IMR-90 (cell line): Measurements from ENCODE around the gene CASKIN1. TPM values are rescaled to one million over a fixed set of nuclear protein-coding genes. Genes with fewer than 3 reads are reported as not detected.

ENCODE experiments used
- ATAC-seq: fragments of 200-7000 bp; cut with Tn5 transposase; 2 replicates; pipeline ENCODE4 v1.9.1; 2020; ENCODE audit warnings: low read depth, mild to moderate bottlenecking, moderate library complexity
- BruUV-seq: library from RNA; stranded (reverse); fragments of 400-500 nt; replicated peaks from 2 replicates; lab custom pipeline; 2021; lab: Mats Ljungman, UMichigan
- CTCF ChIA-PET: fragments of 300-600 bp; formaldehyde crosslinking; extraction: SDS; loops from one replicate; lab custom pipeline; 2021; ENCODE audit warnings: antibody characterized with exemption; lab: Yijun Ruan, JAX
- POLR2A ChIA-PET: fragments of 300-600 bp; sonication (Branson Sonifier 250); formaldehyde crosslinking; loops from one replicate; lab custom pipeline; 2022; ENCODE audit warnings: antibody characterized with exemption; ENCODE audit not compliant: unreplicated experiment; lab: Charles Lee
- DNase-seq: peaks from one replicate; pipeline ENCODE4 v3.0.0; 2013
- H2AFZ ChIP-seq: replicated peaks from 2 replicates; pipeline ENCODE3; 2013; ENCODE audit warnings: low read length, mild to moderate bottlenecking; ENCODE audit not compliant: poor library complexity
- H2AK5ac ChIP-seq: 2 replicates; pipeline ENCODE4 v1.6.1; 2013; ENCODE audit warnings: low read depth, low read length, inconsistent platforms
- H2AK9ac ChIP-seq: replicated peaks from 2 replicates; pipeline ENCODE3; 2013; ENCODE audit warnings: mild to moderate bottlenecking, low read depth, low read length, moderate library complexity; ENCODE audit not compliant: poor library complexity
- H2BK120ac ChIP-seq: 2 replicates; pipeline ENCODE4 v1.6.1; 2013; ENCODE audit warnings: low read depth, low read length, inconsistent platforms
- H2BK15ac ChIP-seq: 3 replicates; pipeline ENCODE4 v1.6.1; 2013; ENCODE audit warnings: low read depth, low read length, inconsistent platforms
- H2BK20ac ChIP-seq: 2 replicates; pipeline ENCODE4 v1.6.1; 2013; ENCODE audit warnings: low read depth, mild to moderate bottlenecking, inconsistent platforms, low read length, moderate library complexity
- H2BK5ac ChIP-seq: 2 replicates; pipeline ENCODE4 v1.6.1; 2013; ENCODE audit warnings: mild to moderate bottlenecking, low read depth, low read length, inconsistent platforms; ENCODE audit not compliant: poor library complexity, severe bottlenecking
- H3K14ac ChIP-seq: replicated peaks from 2 replicates; pipeline ENCODE4 v1.6.1; 2013; ENCODE audit warnings: low read depth, low read length, inconsistent platforms
- H3K18ac ChIP-seq: 2 replicates; pipeline ENCODE4 v1.6.1; 2013; ENCODE audit warnings: low read depth, low read length, control low read depth
- H3K23ac ChIP-seq: 2 replicates; pipeline ENCODE4 v1.6.1; 2013; ENCODE audit warnings: low read depth, low read length, inconsistent platforms
- H3K27ac ChIP-seq: 2 replicates; pipeline ENCODE4 v1.5.1; 2013; ENCODE audit warnings: mild to moderate bottlenecking, control low read depth, low read length; ENCODE audit not compliant: insufficient read depth
- H3K27me3 ChIP-seq: 2 replicates; pipeline ENCODE4 v1.6.1; 2013; ENCODE audit warnings: low read length; ENCODE audit not compliant: control insufficient read depth, insufficient read depth
- H3K36me3 ChIP-seq: 2 replicates; pipeline ENCODE4 v1.6.1; 2013; ENCODE audit warnings: low read length, mixed read lengths; ENCODE audit not compliant: control insufficient read depth, insufficient read depth
- H3K4ac ChIP-seq: 2 replicates; pipeline ENCODE4 v1.6.1; 2013; ENCODE audit warnings: low read depth, low read length, inconsistent platforms
- H3K4me1 ChIP-seq: 2 replicates; pipeline ENCODE4 v1.6.1; 2013; ENCODE audit warnings: low read length, mixed read lengths; ENCODE audit not compliant: control insufficient read depth, insufficient read depth
- H3K4me2 ChIP-seq: 2 replicates; pipeline ENCODE4 v1.6.1; 2013; ENCODE audit warnings: low read depth, mild to moderate bottlenecking, control low read depth, low read length, moderate library complexity
- H3K4me3 ChIP-seq: 2 replicates; pipeline ENCODE4 v1.5.1; 2013; ENCODE audit warnings: low read depth, mild to moderate bottlenecking, control low read depth, low read length, moderate library complexity; ENCODE audit not compliant: insufficient read depth
- H3K56ac ChIP-seq: 2 replicates; pipeline ENCODE4 v1.6.1; 2013; ENCODE audit warnings: low read length, inconsistent platforms; ENCODE audit not compliant: insufficient read depth; ENCODE audit errors: extremely low read depth
- H3K79me1 ChIP-seq, 2 experiments: 2 replicates each; pipeline ENCODE4 v1.6.1; 2013; ENCODE audit warnings: low read length in 2 of 2, inconsistent platforms in 1 of 2, low read depth in 1 of 2
- H3K9ac ChIP-seq: 2 replicates; pipeline ENCODE4 v1.6.1; 2013; ENCODE audit warnings: low read depth, low read length, control low read depth
- H3K9me1 ChIP-seq: 2 replicates; pipeline ENCODE4 v1.6.1; 2013; ENCODE audit warnings: low read length, inconsistent platforms; ENCODE audit not compliant: insufficient read depth
- H3K9me3 ChIP-seq: 2 replicates; pipeline ENCODE4 v1.6.1; 2013; ENCODE audit warnings: low read length; ENCODE audit not compliant: control insufficient read depth, insufficient read depth
- H4K20me1 ChIP-seq: 2 replicates; pipeline ENCODE4 v1.6.1; 2013; ENCODE audit warnings: low read length, inconsistent platforms; ENCODE audit not compliant: insufficient read depth
- H4K5ac ChIP-seq: 2 replicates; pipeline ENCODE4 v1.6.1; 2013; ENCODE audit warnings: mild to moderate bottlenecking, low read depth, low read length, control low read depth
- H4K8ac ChIP-seq, 2 experiments: 2 replicates each; pipeline ENCODE4 v1.6.1; 2013; ENCODE audit warnings: low read depth in 2 of 2, low read length in 2 of 2, control low read depth in 1 of 2, inconsistent platforms in 1 of 2
- H4K91ac ChIP-seq: 2 replicates; pipeline ENCODE4 v1.6.1; 2013; ENCODE audit warnings: low read depth, low read length, inconsistent platforms; ENCODE audit not compliant: insufficient read depth
- BHLHE40 ChIP-seq: fragments of 150-350 bp; IDR thresholded peaks from 2 replicates; pipeline ENCODE4 v1.6.1; 2016; ENCODE audit warnings: mild to moderate bottlenecking, low read depth, low read length
- CEBPB ChIP-seq: IDR thresholded peaks from 2 replicates; pipeline ENCODE4 v1.6.1; 2012; ENCODE audit warnings: low read depth, low read length, improper control_type of control experiment
- CHD1 ChIP-seq: IDR thresholded peaks from 2 replicates; pipeline ENCODE4 v1.6.1; 2012; ENCODE audit warnings: low read depth, low read length, improper control_type of control experiment
- CTCF ChIP-seq: conservative IDR thresholded peaks from 2 replicates; pipeline ENCODE4 v1.5.1; 2012; ENCODE audit warnings: mild to moderate bottlenecking, low read depth, low read length, improper control_type of control experiment
- FOS ChIP-seq: fragments of 150-350 bp; IDR thresholded peaks from 2 replicates; pipeline ENCODE4 v1.6.1; 2016; ENCODE audit warnings: low read depth, low read length
- MAFK ChIP-seq: IDR thresholded peaks from 2 replicates; pipeline ENCODE4 v1.6.1; 2012; ENCODE audit warnings: low read depth, low read length, improper control_type of control experiment
- POLR2A ChIP-seq: IDR thresholded peaks from 2 replicates; pipeline ENCODE4 v1.6.1; 2012; ENCODE audit warnings: mild to moderate bottlenecking, low read depth, low read length
- RAD21 ChIP-seq: IDR thresholded peaks from 2 replicates; pipeline ENCODE4 v1.6.1; 2012; ENCODE audit warnings: low read length, improper control_type of control experiment
- RCOR1 ChIP-seq: IDR thresholded peaks from 2 replicates; pipeline ENCODE4 v1.6.1; 2012; ENCODE audit warnings: mild to moderate bottlenecking, low read length, improper control_type of control experiment; ENCODE audit not compliant: insufficient replicate concordance
- SMC3 ChIP-seq: fragments of 150-350 bp; IDR thresholded peaks from 2 replicates; pipeline ENCODE4 v1.6.1; 2016; ENCODE audit warnings: low read depth, mild to moderate bottlenecking, antibody characterized with exemption, low read length, moderate library complexity
- WGBS, 2 experiments: methylation state at CpG; one replicate each; pipeline versions ENCODE4 v1.1.5 to v1.1.7; 2013; ENCODE audit warnings: missing lambda C conversion rate in 2 of 2; ENCODE audit not compliant: insufficient read length in 1 of 2; ENCODE audit errors: extremely low coverage in 2 of 2; 5-methylcytosine and 5-hydroxymethylcytosine counted together
- dilution Hi-C: fragments of 300-500 bp; cut with HindIII; formaldehyde crosslinking; loops from one replicate; pipeline ENCODE4 v1.14.3; 2018; ENCODE audit warnings: low sequenced_read_pairs; ENCODE audit not compliant: unreplicated experiment
- in situ Hi-C: fragments of 300-500 bp; cut with MboI; formaldehyde crosslinking; loops from 3 replicates; pipeline ENCODE4 v1.14.3; 2019; ENCODE audit warnings: low sequenced_read_pairs, inconsistent platforms, mixed read lengths
- intact Hi-C: fragments of 100-400 bp; cut with micrococcal nuclease; formaldehyde crosslinking; loops from 2 replicates; pipeline ENCODE4 v1.10.0; 2022
- polyA plus RNA-seq, 3 experiments: library from polyadenylated mRNA; depleted of rRNA; stranded (reverse); fragments of >200 nt; gene quantifications; 2 replicates each; pipeline ENCODE4 v1.2.3, GENCODE V29; 2012; ENCODE audit warnings: low replicate concordance in 1 of 3
- total RNA-seq: library from RNA; depleted of rRNA; stranded (reverse); fragments of >200 nt; gene quantifications from 2 replicates; pipeline ENCODE4 v1.2.3, GENCODE V29; 2012
- TF ChIP-seq, protein P1 (sequence below): fragments of 150-350 bp; IDR thresholded peaks from 2 replicates; pipeline ENCODE4 v1.6.1; 2016; ENCODE audit warnings: low read depth, mild to moderate bottlenecking, low read length, moderate library complexity, borderline replicate concordance

Gene CASKIN1
- total and polyA plus RNA-seq, 2 of the 4 experiments (the other 2 are of a cell fraction), result 0.05 TPM; not detected in 1

GRCh38 chr16:2180461-2180860 is 15.9 kb downstream of the CASKIN1 start:
- intact Hi-C loops (no loop called here), dilution Hi-C loops (no loop called here), in situ Hi-C loops (no loop called here)
- no peak overlapping the region for H2AK9ac ChIP-seq
- WGBS, 2 experiments, result 99% methylated on average over 23 of the region's 43 CpGs; no CpG with 5 or more reads in 1 of the 2 experiments
- no peak overlapping the region for H3K4me2 ChIP-seq
- ChIA-PET CTCF (no interaction called here), POLR2A (no interaction called here)
- H3K23ac ChIP-seq, result no peak overlapping the region
- no peak overlapping the region for H3K27ac ChIP-seq
- H3K56ac ChIP-seq, result no peak overlapping the region
- BruUV-seq, result no TSS peak
- no peak overlapping the region for H3K9ac ChIP-seq
- H3K79me1 ChIP-seq, result no peaks in the 10 kb centered on the region
- H3K4me1 ChIP-seq, result no peaks in the 10 kb centered on the region
- no peak overlapping the region for H3K4ac ChIP-seq
- no peak overlapping the region for H2BK15ac ChIP-seq
- peaks cover 7% of the 10 kb centered on the region; the same call in 1 of the 2 replicates for H4K20me1 ChIP-seq
- no peak overlapping the region for H2AK5ac ChIP-seq
- H4K91ac ChIP-seq, result no peak overlapping the region
- no peak for TF ChIP-seq RCOR1
- TF ChIP-seq CEBPB, result no peak
- no peak for TF ChIP-seq FOS
- TF ChIP-seq BHLHE40, result no peak
- TF ChIP-seq RAD21, result no peak
- no peak for TF ChIP-seq CHD1
- no peak for TF ChIP-seq POLR2A
- no peak for TF ChIP-seq SMC3
- no peak for TF ChIP-seq MAFK
- TF ChIP-seq CTCF, result no peak
- TF ChIP-seq, protein P1, sequence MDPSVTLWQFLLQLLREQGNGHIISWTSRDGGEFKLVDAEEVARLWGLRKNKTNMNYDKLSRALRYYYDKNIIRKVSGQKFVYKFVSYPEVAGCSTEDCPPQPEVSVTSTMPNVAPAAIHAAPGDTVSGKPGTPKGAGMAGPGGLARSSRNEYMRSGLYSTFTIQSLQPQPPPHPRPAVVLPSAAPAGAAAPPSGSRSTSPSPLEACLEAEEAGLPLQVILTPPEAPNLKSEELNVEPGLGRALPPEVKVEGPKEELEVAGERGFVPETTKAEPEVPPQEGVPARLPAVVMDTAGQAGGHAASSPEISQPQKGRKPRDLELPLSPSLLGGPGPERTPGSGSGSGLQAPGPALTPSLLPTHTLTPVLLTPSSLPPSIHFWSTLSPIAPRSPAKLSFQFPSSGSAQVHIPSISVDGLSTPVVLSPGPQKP, result no peak
- H3K18ac ChIP-seq, result no peak overlapping the region
- ATAC-seq, result no peak
- H2BK20ac ChIP-seq, result no peak overlapping the region
- no peaks in the 10 kb centered on the region for H3K9me3 ChIP-seq
- no peak overlapping the region for H2AFZ ChIP-seq
- H3K36me3 ChIP-seq, result peaks cover 22% of the 10 kb centered on the region
- no peak overlapping the region for H4K5ac ChIP-seq
- no peaks in the 10 kb centered on the region; the same call in 1 of the 2 replicates for H3K27me3 ChIP-seq
- H2BK5ac ChIP-seq, result no peak overlapping the region
- no peak for DNase-seq
- no peak overlapping the region for H3K4me3 ChIP-seq
- no peak overlapping the region for H4K8ac ChIP-seq
- no peak overlapping the region for H3K14ac ChIP-seq
- peaks cover 3% of the 10 kb centered on the region; the same call in 1 of the 2 replicates for H3K9me1 ChIP-seq
- H2BK120ac ChIP-seq, result no peak overlapping the region
